Thyroid gland (tissue), 4 donors: Measurements from ENCODE around the gene RAD9A.

ENCODE experiments used
- CTCF ChIP-seq, 6 experiments: fragments of 200-600 bp in 3 of 6; fragments of 450-650 bp in 3 of 6; sonication (generic) in 3 of 6; IDR thresholded peaks; one replicate each; pipeline ENCODE4 v1.5.1; 2016 to 2019; ENCODE audit warnings: antibody characterized with exemption in 6 of 6, mild to moderate bottlenecking in 2 of 6, inconsistent platforms in 1 of 6, moderate library complexity in 1 of 6
- POLR2A ChIP-seq, 2 donors: fragments of 450-650 bp; IDR thresholded peaks; one replicate each; pipeline ENCODE4 v1.6.1; 2017; ENCODE audit warnings: antibody characterized with exemption in 2 of 2, mild to moderate bottlenecking in 2 of 2, moderate library complexity in 1 of 2

GRCh38 chr11:67435727-67436458 is 44.1 kb downstream of the RAD9A start:
- TF ChIP-seq CTCF (IDR thresholded peaks at IDR 0.05) (no peak), POLR2A (IDR thresholded peaks at IDR 0.05) (no peak)
